NCI-H446 (cell line): ENCODE measurements around the gene COX7A2L.

Source experiments
- DNase-seq, 2 experiments: peaks; one replicate each; lab custom pipeline; 2025; lab: John Stamatoyannopoulos, UW

The COX7A2L gene

DNA sequence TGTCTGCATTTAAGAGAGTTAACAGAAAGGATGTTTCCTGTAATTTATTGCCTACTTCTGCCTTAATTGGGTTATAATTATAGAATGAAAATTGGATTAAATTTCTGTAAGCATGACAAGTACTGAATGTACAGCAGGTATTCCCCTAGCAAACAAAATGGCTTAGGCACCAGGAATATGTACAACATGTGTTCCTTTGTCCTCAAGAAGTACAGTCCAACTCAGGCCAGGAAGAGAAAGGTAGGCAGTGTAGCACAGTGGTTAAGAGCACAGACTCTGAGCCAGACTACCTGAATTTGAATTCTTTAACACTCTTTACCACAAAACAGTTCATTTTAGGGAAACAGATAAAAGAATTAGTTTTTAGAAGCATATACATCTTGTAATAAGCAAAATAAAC lies 43.1 kb downstream of the COX7A2L start:
- DNase-seq = no peak

- DNase-seq = no peak
These were observed 43.5 kb downstream of the COX7A2L start for GRCh38 chr2:42317486-42317885.

DNA sequence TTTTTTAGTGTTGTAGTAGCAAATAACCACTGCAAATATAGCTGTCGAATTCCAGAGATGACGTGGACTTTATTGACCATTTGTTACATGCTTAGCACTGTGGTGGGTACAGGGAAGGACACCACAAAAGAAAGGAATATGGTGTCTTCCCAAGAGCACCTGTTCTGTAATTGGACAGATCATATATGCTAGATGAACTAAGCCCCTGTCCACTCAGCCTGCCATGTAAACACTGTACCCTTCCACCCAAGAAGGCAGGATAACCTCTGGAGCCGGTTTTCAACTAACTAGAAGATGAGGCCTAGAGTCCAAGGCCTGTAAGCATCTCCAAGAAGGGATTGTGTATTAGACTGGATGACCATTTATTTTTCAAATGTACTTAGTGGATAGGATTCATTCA lies 44.1 kb downstream of the COX7A2L start:
- no peak for DNase-seq

- no peak for DNase-seq
These were observed 45.1 kb downstream of the COX7A2L start for GRCh38 chr2:42315844-42316470.

DNA sequence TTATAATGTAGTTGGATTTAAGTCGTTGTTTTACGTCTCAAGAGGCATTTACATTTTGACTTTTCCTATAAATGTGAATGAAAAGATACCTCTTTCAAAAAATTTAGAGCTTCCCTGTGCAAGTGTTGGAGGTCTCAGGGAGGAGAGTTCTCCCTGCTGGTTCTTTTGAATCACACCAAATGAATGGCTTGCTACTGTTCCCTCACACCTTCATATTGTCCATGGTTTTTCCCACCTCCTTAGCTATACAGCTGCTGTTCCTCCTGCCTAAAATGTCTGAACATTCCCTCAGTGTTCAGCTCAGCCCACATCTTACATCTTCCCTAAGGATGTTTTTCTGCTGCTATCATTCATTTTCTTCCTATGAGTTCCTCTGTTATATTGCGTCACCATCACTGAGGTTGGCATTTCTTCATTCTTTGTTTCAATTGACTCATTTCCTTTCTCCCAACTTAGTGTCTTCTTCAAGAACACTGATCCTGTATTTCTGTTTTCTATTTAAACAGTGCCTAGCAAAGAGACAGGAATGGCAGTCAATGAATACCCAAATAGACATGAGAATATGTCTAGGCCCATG lies 46.0 kb downstream of the COX7A2L start:
- DNase-seq = no peak

- DNase-seq = no peak
These were observed 48.9 kb downstream of the COX7A2L start for GRCh38 chr2:42312106-42312505.

DNA sequence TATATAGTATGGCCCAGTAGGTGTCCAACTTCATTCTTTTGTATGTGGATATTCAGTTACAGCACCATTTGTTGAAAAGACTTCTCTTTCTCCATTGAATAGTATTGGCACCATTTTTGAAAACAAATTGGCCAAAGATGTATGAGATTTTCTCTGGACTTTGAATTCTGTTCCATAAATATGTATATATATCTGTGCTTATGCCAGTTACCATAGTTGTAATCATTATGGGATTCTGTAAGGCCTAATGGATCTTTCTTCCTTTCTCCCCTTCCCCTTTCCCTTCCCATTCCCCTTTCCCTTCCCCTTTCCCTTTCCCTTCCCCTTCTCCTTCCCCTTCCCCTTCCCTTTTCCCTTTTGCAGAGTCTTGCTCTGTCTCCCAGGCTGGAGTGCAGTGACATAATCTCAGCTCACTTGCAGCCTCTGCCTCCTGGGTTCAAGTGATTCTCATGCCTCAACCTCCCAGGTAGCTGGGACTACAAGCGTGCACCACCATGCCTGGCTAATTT lies 51.0 kb downstream of the COX7A2L start:
- no peak for DNase-seq

DNA sequence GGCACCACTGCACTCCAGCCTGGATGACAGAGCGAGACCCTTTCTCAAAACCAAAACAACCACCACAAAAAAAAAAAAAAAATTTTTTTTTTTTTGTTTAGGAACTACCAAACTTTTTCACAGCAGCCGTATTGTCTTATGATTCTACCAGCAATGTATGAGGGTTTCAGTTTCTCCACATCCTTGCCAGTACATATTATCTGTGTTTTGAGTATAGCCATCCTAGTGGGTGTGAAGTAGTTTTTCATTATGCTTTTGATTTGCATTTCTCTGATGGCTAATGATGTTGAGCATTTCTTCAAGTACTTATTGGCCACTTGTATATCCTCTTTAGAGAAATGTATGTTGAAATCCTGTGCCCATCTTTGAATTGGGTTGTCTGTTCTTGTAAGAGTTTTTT lies 51.7 kb downstream of the COX7A2L start:
- no peak for DNase-seq

GRCh38 chr2:42307180-42307579 lies 53.8 kb downstream of the COX7A2L start:
- no peak for DNase-seq

GRCh38 chr2:42304059-42304713 lies 56.8 kb downstream of the COX7A2L start:
- DNase-seq = no peak

DNA sequence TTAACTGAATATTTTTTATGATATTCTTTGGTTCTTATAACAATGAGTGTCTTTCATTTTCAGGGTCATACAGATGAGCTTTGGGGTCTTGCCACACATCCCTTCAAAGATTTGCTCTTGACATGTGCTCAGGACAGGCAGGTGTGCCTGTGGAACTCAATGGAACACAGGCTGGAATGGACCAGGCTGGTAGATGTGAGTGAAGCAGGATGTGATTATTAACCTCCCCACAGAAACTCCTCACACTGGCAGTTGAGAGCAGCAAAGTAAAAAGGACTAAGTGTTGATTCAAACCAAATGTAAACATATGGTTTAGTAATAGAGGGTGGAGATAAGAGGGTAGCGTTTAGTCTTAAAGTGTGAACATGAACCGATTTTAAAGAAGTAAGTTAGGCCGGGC lies 57.8 kb downstream of the COX7A2L start:
- no peak for DNase-seq

DNA sequence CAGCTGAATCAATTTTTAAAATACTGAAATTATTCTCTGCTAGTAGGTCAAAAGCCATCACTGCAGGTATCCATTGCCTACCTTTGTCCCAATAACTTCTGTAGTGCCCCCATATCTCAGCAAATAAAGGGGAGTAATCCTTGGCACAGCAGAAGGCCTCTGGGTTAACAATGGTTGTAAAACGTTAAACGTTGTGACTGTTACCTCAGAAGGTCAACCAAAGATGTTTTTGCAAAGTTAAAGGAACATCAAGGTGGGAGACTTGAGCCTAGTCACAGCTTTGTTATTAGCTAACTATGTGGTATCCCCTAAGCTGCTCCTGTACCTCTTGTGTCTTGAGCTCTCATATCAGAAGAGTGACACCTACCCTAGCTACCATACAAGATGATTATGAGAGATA lies 60.5 kb downstream of the COX7A2L start:
- no peak for DNase-seq
